Right renal cortex interstitium (tissue), 3 donors: ENCODE data around the gene CHN2. TPM values are rescaled to one million over a fixed set of nuclear protein-coding genes. Genes with fewer than 3 reads are reported as not detected.

Experiments used
- DNase-seq, 3 donors: peaks; one replicate each; pipeline ENCODE4 v3.0.0-alpha.2; 2013; ENCODE audit warnings: low read depth in 3 of 3, low spot score in 2 of 3
- polyA plus RNA-seq, 3 donors: library from polyadenylated mRNA; unstranded; fragments of 120-200 nt; gene quantifications; one replicate each; pipeline ENCODE4 v1.2.1, GENCODE V29; 2013; ENCODE audit not compliant: insufficient read length in 3 of 3

CHN2 gene
- polyA plus RNA-seq, 3 donors: 14.3 to 20.8 (median 18.3) TPM

DNA sequence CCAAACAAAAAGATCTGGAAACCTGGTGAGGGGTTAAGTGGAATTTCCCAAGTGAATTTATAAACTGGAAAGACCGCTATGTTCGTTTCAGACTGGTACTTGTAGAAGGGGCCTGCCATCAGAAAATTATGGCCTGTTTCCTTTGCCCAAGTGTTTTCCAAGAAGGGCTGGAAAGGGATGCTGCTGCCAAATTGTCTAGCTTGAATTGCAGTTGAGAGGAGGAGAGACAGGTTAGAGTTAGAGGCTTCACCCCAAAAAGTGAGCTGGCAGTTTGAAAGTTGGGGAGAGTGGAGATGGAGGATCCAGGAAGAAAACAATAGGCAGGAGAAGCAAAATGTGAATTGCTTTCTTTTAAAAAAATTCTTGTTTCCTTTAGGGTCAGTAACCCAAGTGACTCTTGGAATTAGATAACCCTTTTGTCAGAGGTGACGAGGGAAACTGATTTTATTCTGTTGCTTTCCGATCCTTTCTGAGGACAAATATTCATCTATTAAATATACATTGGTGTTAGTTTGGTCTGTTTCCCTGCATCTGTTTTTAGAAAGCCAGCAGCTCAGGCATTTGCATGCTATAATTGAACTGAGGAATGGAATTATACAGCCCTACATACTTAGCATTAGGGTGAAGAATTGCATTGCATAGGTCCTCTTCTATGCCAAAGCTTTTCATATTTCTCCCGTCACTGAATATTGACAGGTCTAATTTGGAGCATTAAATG, 286.5 kb downstream of the CHN2 start:
- DNase-seq: no peak

DNA sequence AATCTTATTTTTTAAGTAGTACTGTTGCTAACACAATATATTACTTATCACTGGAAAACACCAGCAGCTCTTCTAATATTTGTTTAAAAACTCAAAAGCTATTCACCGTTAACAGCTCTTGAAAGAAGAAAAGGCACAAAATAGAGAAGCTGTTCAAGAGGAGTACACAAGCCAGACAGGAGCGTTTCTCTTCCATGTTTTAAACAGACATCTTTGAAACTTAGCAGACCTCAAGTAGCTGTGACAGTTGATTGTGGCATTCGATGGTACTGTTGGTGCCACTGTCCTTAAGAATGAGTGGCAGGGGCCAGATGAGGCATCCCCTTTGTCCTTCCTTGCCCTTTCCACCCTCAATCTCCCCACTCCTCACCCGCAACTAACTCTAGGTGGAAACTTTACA, 287.5 kb downstream of the CHN2 start:
- DNase-seq: no peak

DNA sequence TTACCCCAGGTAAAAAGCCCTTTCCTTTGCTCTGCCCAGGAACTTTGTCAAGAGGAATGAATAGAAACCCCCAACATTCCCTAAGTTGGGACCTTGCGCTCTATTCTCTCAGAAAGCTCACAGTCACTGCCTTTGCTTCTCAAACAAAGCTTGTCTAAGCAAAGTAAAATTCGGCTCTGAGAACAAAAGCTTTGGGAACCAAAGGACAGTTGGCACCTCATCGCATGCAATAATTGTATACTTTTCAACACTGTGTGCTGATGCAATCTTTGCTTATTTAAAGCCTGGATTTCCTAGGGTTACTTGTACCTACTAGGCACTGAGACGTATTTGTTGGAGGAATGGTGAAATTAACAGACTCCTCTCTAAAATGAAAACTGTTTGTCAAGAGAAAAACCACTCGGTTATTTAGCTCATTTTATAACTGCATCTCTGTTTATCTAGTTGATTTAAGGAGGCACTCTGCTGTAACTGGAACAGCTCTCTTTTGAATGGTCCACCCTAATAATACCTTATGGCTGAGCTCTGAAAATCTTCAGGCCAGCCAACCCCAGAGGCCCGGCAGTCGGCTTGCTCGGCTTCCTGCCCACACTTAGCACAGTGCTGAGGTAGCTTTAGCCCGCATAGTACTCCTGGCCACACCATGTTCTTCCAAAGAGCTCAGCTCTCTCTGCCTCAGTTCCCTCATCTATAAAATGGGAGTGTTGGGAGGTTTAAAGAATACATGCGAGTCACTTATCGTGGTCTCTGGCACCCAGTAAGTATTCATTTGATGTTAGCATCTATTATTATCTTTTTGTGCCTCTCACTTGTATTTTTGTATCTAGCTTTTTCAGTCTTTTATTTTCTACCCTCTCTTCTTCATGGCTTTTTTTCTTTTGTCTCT, 288.9 kb downstream of the CHN2 start:
- DNase-seq: no peak

DNA sequence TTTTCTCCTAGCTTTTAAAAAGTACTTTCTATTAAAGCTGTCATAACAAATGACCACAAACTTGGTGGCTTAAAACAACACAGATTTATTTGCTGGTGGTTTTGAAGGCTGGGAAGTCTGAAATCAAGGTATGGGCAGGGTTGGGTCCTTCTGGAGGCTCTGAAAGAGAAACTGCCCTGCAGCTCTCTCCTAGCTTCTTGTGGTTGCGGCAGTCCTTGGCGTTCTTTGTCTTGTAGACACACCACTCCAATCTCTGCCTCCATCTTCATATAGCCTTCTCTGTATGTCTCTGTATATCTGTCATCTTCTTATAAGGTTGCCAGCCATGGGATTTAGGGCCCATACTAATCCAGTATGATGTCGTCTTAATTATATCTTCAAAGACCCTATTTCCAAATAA, 289.7 kb downstream of the CHN2 start:
- no peak for DNase-seq

DNA sequence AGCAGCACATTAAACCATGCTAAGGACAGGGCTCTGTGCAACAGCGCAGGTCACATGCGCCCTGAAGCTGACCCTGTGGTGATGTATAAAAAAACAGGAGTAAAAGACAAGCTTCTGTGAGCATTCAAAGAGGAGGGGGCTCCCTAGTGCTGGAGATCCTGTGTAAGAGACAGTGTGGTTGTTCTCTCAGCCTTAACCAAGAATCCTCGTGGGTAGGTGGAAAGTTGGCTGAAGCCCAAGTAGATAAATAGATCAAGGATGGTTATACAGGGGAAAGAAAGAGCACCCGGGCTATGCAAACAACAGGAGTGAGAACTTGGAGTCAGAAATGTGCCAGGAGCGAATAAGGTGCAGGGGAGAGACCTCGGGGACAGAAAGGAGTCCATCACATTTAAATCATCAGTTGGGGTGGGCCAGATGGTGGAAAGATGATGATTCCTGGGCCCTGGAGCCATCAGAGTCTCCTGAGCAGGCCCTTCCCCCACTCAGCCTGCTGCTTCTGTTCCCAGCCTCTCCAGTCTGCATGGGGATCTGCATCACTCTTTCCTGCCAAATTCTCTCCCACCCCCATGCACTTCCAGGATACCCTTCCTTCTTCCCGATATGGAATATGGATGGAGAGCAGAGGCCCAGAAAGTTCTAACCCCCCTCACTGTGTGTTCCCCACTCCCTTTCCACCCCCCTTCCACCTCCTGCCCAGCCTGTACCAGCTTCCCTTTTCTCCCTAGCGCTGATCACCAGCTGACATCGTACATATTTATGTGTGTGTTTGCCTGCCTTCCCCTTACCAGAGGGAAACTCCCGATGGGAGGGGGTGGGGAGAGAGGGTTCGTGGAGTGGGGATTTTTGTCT, 291.0 kb downstream of the CHN2 start:
- no peak for DNase-seq

DNA sequence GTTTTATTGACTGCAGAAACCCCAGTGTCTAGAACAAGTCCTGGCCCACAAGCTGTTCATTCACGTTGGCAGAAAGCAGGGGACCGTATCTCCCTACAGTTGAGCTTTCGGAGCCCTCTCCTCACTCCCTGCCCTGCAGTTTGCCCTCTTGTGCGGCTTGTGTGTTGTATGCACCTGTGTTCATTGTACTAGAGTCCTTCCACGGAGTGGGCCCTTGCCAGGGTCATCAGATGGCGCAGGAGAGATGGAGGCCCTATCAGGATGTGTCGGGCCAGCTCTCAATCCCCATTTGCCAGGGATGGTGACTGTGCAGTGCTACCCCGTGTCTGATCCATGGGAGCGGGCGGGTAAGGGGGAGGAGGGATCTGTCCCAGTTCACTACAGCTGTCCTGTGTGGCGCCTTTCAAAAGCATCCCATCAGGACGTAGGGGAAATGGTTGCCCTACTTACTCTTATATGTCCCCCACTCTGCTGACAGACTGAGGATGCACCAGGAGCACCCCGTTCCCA, 291.7 kb downstream of the CHN2 start:
- no peak for DNase-seq

DNA sequence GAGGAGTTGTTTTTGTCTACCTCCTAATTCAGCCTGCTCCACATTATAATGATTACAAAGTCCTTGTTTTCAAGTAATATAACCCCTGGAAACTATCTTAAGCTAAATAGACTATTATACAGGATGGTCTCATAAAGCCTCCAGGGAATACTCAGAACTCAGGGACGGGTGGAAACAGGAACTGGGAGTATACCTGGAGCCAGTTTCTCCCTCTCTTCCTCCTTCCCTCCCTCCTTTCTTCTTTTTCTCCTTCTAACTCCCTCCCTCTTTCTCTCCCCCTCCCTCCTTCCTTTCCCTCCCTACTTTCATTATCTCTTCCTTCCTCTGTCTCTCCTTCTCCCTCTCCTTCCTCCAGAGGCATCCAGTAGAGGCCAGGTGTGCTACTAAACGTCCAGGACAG, 292.8 kb downstream of the CHN2 start:
- no peak for DNase-seq

DNA sequence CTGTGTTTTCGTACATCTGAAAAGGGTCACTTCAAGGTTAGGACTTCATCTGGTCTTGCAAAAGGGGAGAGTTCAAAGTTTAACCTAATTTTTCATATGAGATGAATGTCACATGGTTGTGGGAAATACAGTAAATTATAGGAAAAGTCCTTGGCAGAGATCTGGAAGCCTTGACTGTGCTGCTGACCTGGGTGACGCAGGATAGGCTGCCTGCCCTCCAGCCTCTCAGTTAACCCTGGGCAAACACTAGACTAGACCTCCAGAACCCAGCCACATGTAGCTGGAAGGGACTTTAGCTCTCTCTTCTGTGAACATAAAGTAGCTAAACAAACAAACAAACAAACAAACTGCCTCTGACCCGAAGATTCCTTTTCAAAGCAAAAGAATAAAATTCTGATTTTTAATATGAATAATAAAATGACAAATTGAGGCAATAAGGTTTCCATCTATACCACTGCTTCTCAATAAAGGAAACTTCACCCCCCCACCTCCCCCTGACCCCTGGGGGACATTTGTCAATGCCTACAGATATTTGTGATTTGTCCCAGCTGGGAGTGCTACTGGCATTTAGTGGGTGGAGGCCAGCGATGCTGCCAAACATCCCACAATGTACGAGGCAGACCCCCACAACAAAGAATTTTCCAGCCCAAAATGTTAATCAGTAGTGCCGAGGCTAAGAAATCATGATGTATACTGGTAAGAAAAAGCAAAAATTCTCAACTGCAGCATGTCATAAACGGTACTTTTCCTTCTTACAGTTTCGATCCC, 293.8 kb downstream of the CHN2 start:
- DNase-seq: no peak

DNA sequence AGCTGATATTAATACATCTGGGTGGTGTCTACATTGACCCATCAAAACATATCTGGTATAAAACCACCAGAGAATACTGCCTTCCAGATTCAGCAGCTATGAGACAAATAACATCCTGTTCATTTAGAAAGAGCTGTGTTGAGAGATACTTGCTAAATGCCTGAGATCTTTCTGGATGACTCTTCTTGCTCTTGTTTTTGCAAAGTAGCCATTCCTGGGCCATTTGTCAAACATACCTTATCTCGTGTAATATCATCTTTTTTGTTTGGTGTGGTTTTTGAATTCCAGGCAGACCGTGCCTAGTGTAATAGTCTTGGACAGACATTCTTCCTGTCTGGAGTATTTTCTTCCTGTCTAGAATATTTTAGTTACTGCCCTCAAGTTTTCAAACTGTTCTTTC, 294.4 kb downstream of the CHN2 start:
- no peak for DNase-seq

DNA sequence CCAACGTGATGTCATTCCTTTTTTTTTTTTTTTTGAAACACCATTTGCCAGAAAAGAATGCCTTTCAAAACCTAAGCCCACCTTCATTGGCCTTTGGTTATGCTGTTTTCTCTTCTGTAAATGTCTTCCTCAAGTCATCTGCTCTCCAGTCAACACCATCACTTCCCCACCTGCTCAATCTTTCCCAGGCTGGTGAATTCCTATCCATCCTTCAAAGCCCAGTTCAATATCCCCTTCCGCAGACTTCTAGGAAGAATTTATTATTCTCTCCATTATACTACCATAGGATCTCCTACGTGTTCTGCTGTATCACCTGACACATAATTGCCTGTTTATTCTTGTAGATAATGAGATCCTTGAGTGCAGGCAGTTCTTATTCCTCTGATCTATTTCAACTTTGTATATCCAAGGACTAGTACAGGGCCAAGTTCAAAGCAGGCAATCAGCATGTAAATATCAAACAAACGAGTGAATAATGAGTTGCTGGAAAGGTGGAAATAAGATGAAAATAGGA, 295.6 kb downstream of the CHN2 start:
- DNase-seq: no peak

DNA sequence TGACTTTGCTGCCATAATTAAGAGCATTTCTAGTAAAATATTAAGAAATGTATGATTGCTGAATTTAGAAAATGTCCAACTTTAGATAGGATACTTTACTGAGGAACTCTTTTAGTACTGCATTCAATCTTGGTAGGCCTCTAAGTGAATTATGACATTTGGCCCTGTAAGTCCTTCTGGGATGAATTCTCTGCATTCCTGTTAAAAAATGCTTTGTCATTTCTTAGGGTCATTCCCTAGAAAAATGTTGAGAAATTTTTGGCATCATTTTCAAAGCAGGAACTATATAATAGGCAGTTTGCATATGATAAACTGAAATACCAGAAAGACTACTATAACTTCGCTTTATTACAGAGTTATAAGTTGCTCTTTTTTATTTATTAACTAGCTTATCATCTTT, 299.8 kb downstream of the CHN2 start:
- peak in 1 of 3 donors; percentile 13 for DNase-seq

DNA sequence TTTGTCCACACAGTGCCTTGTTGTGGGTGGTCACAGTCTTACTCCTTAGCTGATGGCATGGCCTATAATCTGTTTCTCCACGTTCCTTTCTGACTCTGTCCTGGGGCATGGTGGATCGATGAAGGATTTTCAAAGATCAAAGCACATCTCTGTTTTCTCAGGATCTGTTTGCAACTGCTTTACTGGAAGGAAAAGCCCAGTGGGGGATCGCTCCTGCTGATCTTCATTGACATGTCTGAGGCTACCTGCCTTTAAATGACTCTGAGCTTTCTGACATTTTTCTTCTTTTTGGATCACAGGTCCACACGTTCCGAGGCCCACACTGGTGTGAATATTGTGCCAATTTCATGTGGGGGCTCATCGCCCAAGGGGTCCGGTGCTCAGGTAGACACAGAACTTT, 301.1 kb downstream of the CHN2 start:
- no peak for DNase-seq

DNA sequence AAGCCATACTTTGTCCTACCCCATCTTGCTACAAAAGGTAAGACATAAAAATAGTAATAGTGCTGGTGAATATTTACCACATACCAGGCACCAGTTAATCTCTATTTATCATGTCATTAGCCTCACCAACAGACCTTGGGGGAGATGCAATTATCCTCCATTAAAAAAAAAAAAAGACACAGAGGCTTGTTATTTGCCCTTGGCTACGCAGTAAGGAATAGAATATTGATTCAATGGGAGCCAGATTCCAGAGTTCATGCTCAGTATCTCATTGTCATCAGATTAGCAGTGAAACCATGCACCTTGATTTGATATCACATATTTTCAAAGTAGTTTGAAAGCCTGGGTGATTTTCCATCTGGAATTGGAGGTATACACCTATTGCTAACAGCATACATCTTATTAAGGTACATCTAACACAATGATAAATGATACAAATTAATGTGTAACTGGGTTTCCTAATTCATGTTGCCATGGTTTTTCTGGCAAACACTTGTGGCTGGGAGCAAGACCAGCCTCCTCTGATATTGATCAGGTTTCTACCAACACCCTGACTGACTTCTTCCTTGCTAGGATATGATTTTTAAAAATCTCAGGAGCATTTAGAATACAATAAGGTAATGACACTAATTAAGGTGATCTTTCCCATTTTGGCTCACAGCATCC, 301.9 kb downstream of the CHN2 start:
- no peak for DNase-seq

DNA sequence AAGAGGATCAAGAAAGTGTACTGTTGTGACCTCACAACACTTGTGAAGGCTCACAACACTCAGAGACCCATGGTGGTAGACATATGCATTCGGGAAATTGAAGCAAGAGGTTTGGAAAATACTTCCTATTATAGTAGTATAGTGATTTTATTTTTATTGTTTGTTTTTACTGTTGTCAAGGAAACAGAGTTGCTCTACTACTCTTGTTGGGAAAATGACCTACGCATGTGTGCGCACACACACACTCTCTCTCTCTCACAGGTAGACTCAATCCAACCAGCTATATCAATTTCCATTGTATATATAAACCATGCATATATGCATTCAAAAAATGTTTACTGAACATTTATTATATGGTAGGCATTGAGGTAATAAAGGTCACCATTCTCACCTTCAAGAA, 305.4 kb downstream of the CHN2 start:
- DNase-seq: no peak

DNA sequence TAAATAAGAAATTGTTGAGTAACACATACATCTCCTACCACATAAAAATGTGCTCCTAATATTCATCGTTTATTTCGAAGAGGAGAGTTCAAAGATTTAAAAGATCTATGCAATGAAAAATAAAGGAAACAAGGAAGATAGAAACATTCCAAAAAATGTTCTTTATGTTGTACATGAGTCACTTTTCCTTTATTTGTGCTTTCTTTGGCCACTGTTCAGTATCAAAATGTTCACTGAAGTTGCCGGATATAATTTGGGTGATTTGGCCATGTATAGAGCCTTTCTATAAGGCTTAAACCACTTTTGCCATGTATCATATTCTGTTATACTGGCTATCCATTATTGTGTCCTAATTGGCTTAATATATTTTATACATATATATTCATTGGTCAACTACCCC, 306.1 kb downstream of the CHN2 start:
- DNase-seq: no peak

DNA sequence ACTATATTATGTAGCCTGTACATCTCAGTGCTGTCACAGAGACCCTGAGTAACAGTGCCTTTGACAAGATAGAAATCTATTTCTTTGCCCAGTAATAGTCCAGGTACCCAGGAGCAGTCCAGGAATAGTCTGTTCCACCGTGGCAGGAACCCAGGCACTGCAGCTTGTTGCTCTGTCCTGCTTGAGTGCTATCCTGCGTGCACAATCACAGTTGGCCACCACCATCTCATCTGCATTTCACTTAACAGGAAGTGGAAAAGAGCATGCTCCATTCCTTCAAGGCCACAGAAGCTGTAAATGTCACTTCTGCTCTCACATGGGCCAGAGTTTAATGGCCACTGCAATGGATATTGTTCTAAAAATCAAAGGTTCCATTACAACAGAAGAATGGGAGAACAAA, 307.6 kb downstream of the CHN2 start:
- DNase-seq: no peak

DNA sequence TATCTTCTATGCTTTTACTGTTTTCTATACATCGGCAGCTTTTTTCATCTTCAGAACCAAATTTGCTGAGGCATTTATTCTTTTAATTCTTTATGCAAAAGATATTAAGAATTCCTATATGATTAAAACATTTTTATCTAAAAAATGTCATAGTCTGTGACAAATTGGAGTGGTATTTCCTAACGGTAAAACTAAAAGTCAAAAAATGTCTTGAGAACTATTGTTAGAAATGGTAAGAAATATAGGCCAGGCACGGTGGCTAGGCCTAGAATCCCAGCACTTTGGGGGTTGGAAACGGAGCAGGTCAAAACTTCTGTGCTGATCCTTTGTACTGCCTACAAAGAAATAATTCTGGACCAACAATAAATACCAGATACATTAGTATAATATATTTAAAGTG, 311.4 kb downstream of the CHN2 start:
- DNase-seq: no peak

DNA sequence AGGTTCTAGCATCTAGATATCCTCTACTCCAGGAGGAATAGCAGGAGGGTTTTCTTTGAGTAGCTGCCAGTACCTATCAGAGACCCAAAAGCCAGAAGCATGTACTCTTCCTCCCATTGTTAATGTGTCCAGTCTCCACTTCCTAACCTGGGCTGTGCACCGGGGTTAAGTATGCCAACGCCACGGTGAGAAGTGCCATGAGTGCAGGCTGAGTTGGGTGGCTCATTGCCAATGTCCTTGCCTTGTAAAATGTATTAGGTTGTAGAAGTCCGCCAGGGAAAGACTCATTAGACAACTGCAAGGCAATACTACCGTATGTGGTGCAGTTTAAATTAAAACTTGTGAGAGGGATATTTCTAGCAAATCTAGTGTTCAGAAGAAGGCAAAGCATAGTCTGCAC, 314.0 kb downstream of the CHN2 start:
- no peak for DNase-seq

DNA sequence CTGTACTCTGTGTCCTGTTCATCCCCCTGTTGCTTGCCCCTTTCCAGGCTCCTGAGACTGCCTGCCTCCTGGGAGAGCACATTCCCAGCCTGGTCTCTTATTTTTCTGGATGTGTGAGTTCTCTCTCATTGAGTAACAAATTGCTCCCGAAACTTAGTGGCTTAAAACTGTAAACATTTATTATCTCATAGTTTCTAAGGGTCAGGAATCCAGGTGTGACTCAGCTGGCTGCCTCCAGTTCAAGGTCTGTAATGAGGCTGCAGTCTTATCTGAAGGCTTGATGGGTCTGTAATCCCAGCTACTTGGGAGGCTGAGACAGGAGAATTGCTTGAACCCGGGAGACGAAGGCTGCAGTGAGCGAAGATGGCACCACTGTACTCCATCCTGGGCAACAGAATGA, 315.5 kb downstream of the CHN2 start:
- no peak for DNase-seq

DNA sequence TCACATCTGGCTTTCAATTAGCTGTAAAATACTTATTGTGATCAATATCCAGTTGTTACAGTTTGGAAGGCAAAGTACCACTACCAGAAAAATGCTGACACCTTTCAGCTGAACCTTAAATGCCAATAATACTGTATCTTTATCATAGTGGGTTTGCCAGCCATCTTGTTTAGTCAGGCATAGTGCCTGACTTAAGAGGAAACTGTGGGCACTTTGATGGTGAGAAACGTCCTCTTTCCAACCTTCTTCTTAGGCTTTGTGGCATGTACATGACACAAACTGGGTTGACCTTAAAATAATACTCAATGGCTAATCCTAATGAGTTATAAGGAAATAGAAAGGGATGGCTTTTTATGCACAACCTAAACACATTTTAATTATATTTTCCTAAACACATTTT, 316.8 kb downstream of the CHN2 start:
- no peak for DNase-seq
